ENCODE measurements around the gene C12orf76.
"Not testable (repeated sequence)": the region's sequence is repeated elsewhere in the genome, so short reads cannot be mapped to it uniquely, and the experiment has no call there.

The C12orf76 gene

DNA sequence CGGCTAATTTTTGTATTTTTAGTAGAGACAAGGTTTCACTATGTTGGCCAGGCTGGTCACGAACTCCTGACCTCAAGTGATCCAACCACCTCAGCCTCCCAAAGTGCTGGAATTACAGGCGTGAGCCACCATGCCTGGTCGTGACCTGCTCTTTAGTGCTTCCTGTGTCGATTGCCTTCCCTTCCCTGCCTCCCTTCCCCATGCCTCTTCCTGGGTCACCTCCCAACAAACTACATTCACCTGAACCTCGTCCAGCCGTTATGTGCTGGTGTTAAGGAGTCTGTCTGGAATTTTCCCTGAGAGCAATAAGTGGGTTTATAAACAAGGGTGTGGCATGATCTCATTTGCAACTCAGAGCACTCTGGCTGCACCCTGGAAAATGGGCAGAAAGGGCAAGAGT is 32.1 kb upstream of the C12orf76 start:
- no peak overlapping the region for H3K27ac ChIP-seq
- TF ChIP-seq, protein P1, sequence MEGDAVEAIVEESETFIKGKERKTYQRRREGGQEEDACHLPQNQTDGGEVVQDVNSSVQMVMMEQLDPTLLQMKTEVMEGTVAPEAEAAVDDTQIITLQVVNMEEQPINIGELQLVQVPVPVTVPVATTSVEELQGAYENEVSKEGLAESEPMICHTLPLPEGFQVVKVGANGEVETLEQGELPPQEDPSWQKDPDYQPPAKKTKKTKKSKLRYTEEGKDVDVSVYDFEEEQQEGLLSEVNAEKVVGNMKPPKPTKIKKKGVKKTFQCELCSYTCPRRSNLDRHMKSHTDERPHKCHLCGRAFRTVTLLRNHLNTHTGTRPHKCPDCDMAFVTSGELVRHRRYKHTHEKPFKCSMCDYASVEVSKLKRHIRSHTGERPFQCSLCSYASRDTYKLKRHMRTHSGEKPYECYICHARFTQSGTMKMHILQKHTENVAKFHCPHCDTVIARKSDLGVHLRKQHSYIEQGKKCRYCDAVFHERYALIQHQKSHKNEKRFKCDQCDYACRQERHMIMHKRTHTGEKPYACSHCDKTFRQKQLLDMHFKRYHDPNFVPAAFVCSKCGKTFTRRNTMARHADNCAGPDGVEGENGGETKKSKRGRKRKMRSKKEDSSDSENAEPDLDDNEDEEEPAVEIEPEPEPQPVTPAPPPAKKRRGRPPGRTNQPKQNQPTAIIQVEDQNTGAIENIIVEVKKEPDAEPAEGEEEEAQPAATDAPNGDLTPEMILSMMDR (conservative IDR thresholded peaks at IDR 0.05): no peak
- no peak for TF ChIP-seq ZFX (IDR thresholded peaks at IDR 0.05)

DNA sequence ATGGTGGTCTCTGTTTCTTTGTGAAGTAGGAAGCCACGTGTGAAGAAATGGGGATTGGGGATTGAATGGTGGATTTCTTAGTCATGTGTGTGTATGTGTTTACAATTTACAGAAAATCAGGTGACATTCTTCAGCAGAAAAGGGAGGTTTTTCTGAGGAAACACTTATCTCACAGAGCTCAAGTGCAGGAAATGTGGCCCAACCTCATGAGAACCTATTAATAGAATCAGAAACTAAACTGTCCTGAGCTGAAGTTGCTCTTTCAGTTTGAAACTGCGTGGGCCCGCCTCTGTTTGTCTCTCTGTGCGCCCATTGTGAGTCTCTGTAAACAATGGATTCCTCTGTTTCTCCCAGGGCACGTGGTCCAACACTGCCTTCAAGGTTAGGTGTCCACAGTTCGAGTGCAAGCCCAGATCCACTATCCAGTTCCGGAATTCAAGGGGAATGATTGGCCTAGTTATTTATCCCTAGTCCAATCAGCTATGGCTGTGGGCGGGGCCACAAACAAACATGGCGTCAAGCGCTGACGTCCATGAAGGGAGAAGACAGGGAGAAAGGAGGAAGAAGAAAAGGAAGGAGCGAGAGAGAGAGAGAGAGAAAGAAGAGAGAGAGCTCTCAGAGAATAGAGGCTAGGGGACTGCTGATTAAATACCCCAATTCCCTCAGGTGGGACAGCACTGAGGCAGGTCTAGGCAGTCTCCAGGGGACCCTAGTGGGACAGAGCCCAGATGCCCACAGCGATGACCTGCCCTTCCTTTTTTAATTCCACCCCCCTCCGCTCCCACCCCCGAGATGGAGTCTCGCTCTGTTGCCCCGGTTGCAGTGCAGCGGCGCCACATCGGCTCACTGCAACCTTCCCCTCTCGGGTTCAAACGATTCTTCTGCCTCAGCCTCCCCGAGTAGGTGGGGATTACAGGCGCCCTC is 31.4 kb upstream of the C12orf76 start:
- TF ChIP-seq, protein P1 (conservative IDR thresholded peaks at IDR 0.05): no peak
- no peak for TF ChIP-seq ZFX (IDR thresholded peaks at IDR 0.05)
- H3K27ac ChIP-seq: no peak overlapping the region

DNA sequence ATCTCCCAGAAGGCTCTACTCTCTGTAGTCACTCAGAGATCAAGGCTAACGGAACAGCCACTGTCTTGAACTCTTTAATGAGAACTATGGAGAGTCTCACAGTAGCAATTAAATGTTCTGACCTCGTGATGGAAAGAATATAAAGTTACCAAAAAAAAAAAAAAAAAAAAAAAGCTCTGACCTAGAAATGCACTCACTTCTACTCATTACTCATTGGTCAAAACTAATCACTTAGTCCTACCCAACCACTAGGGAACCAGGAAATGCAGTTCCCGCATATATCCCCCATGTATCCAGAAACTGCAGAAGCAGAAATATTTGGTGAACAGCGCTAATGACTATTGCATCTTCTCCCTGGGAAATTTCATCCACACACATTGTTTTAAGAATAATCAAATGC is 29.5 kb upstream of the C12orf76 start:
- TF ChIP-seq, protein P1 (conservative IDR thresholded peaks at IDR 0.05): no peak
- TF ChIP-seq ZFX (IDR thresholded peaks at IDR 0.05): no peak
- no peak overlapping the region for H3K27ac ChIP-seq

DNA sequence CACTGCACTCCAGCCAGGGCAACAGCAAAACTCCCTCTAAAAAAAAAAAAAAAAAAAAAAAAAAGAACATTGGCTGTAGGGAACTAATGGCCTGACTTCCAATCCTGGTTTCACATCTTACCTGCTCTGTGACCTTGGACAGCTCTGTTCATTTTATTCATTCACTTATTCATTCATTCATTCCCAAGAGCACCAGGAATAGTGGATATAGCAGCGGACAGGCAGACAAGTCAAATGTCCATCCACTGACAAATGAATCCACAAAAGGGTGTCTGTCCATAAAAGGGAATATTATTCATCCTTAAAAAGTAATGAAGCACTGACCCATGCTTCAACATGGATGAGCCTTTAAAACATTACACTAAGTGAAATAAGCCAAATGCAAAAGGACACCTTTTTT is 27.6 kb upstream of the C12orf76 start:
- TF ChIP-seq, protein P1 (conservative IDR thresholded peaks at IDR 0.05): no peak
- TF ChIP-seq ZFX (IDR thresholded peaks at IDR 0.05): no peak
- H3K27ac ChIP-seq: no peak overlapping the region

DNA sequence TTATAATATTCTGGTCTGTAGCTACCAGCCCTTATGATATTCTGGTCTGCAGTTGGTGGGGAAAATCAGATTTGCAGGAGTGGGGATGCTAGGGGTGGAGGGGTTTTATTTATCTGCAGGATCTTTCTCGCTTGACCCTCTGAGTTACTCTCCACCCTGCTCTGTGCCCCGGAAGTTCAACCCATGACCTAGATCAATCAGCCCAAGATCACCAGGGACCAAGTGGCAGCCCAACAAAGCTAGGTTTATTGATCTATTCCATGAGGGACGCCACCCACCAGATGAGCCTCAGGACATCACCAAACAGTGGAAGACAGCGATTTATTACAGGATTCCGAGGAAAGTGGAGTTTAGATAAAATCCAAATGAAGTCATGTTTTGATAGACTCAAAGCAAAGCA is 25.8 kb upstream of the C12orf76 start:
- TF ChIP-seq ZFX (IDR thresholded peaks at IDR 0.05): no peak
- TF ChIP-seq, protein P1 (conservative IDR thresholded peaks at IDR 0.05): no peak
- H3K27ac ChIP-seq: no peak overlapping the region

DNA sequence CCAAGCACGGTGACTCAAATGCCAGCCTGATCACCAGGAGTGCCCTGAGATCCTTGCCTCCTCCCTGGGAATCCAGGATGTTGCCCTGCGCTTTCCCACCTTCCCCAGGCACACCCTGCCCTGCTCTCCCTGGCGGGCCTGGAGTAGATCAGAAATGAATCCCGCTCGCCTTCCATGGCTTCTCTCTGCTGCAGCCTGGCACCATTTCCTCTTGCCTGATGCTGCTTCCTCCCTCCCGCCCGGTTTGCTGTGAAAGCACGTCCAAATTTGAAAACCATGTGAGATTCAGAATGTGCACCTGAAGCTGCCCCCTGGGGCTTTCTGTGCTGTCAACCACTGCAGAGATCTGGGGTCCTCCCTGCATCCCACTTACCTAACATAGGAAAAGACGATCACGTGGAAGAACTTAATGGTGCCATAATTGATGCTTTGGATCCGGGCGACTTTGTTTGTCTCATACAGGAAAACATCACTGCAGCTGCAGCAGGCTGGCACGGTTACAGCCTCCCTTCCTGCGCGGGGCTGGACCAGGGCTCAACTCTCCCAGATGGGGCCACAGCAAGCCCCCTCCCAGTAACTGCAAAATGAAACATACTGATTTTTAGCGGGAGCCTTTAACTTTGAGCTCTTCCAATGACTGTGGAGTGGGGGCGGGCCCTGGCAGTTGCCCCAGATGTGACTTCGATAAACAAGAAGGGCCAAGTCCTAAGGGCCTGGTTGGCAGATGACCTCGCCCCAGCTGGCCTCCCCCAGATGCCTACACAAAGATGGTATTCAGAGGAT is 24.9 kb upstream of the C12orf76 start:
- H3K27ac ChIP-seq: no peak overlapping the region
- TF ChIP-seq ZFX (IDR thresholded peaks at IDR 0.05): no peak
- TF ChIP-seq, protein P1 (conservative IDR thresholded peaks at IDR 0.05): no peak

DNA sequence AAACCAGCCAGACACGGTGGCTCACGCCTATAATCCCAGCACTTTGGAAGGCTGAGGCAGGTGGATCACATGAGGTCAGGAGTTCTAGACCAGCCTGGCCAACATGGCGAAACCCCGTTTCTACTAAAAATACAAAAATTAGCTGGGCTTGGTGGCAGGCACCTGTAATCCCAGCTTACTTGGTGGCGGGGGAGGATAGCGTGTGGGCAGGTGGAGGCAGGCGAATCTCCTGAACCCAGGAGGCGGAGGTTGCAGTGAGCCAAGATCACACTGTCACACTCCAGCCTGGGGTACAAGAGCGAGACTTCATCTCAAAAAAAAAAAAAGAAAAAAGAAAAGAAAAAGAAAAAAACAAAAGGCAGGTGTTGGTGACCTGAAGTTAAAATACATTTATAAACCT is 24.3 kb upstream of the C12orf76 start:
- not testable (repeated sequence) for H3K27ac ChIP-seq
